ENCODE measurements around the gene ZNF774. TPM values are rescaled to one million over a fixed set of nuclear protein-coding genes. Genes with fewer than 3 reads are reported as not detected.

The ZNF774 gene
- total RNA-seq, 6 donors from 2014 or later, result 1.00 to 8.4 (median 3.4) TPM

DNA sequence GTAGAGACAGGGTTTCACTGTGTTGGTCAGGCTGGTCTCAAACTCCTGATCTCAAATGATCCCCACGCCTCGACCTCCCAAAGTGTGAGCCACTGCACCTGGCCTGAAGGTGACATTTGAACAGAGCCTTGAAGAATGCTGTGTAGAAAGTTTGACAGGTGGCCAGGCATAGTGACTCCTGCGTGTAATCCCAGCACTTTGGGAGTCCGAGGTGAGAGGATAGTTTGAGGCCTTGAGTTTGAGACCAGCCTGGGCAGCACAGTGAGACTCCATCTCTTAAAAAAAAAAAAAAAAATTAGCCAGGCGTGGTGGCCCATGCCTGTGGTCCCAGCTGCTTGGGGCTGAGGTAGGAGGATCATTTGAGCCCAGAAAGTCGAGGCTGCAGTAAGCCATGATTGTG is 37.4 kb downstream of the ZNF774 start:
- H3K4me3 ChIP-seq, result peak overlapping the region; percentile 69 to 98 (median 88)
- no peaks in the 10 kb centered on the region for H3K9me3 ChIP-seq
- H3K27me3 ChIP-seq, result no peaks in the 10 kb centered on the region
- 39 to 51% methylated on average over 6 of the region's 6 CpGs for WGBS, 2 donors
- H3K27ac ChIP-seq, result peak overlapping the region; percentile 98 to 100 (median 99)
- ATAC-seq (ENCODE audit: low FRiP score in 2 of 2) (no peak), DNase-seq (no peak)
- peaks cover 6 to 21% (median 8%) of the 10 kb centered on the region in 4 donors for H3K36me3 ChIP-seq
- peaks cover 34 to 54% (median 47%) of the 10 kb centered on the region in 4 donors for H3K4me1 ChIP-seq
- no peak for TF ChIP-seq EP300 (IDR thresholded peaks at IDR 0.05)
- no peak for TF ChIP-seq CTCF (IDR thresholded peaks at IDR 0.05)
- no peak for TF ChIP-seq POLR2A (IDR thresholded peaks at IDR 0.05)
- no peak for TF ChIP-seq POLR2AphosphoS5 (IDR thresholded peaks at IDR 0.05)

GRCh38 chr15:90393040-90393439 is 41.0 kb downstream of the ZNF774 start:
- Histone ChIP-seq H3K27ac (peak overlapping the region in 1 of 4 donors; percentile 40), H3K4me3 (no peak overlapping the region), H3K27me3 (no peaks in the 10 kb centered on the region), H3K9me3 (no peaks in the 10 kb centered on the region), H3K36me3 (peaks cover 6 to 24% (median 8%) of the 10 kb centered on the region in 4 donors), H3K4me1 (peaks cover 51 to 83% (median 72%) of the 10 kb centered on the region in 4 donors)
- ATAC-seq (ENCODE audit: low FRiP score in 2 of 2) (no peak), DNase-seq (no peak)
- 82 to 83% methylated on average over 1 of the region's 1 CpG for WGBS, 2 donors
- TF ChIP-seq CTCF (IDR thresholded peaks at IDR 0.05) (no peak), EP300 (IDR thresholded peaks at IDR 0.05) (no peak), POLR2AphosphoS5 (IDR thresholded peaks at IDR 0.05) (no peak)

- H3K4me1 ChIP-seq, result peaks cover 57 to 92% (median 77%) of the 10 kb centered on the region in 4 donors
- H3K4me3 ChIP-seq, result no peak overlapping the region
- whole genome bisulfite sequencing, 2 donors, result 93 to 100% methylated on average over 1 of the region's 1 CpG
- no peaks in the 10 kb centered on the region for H3K9me3 ChIP-seq
- DNase-seq (no peak), ATAC-seq (ENCODE audit: low FRiP score in 2 of 2) (no peak)
- H3K27me3 ChIP-seq, result no peaks in the 10 kb centered on the region
- H3K27ac ChIP-seq, result peak overlapping the region in 1 of 4 donors; percentile 40
- peaks cover 6 to 24% (median 8%) of the 10 kb centered on the region in 4 donors for H3K36me3 ChIP-seq
- no peak for TF ChIP-seq CTCF (IDR thresholded peaks at IDR 0.05)
- TF ChIP-seq POLR2A (IDR thresholded peaks at IDR 0.05), result no peak
- no peak for TF ChIP-seq EP300 (IDR thresholded peaks at IDR 0.05)
- no peak for TF ChIP-seq POLR2AphosphoS5 (IDR thresholded peaks at IDR 0.05)
Observed at GRCh38 chr15:90394074-90394473, 42.0 kb downstream of the ZNF774 start.

GRCh38 chr15:90394748-90395442 is 42.8 kb downstream of the ZNF774 start:
- Histone ChIP-seq H3K27me3 (no peaks in the 10 kb centered on the region), H3K4me3 (no peak overlapping the region), H3K4me1 (peaks cover 63 to 92% (median 79%) of the 10 kb centered on the region in 4 donors), H3K36me3 (peaks cover 6 to 24% (median 8%) of the 10 kb centered on the region in 4 donors), H3K27ac (peak overlapping the region in 1 of 4 donors; percentile 21), H3K9me3 (no peaks in the 10 kb centered on the region)
- DNase-seq (no peak), ATAC-seq (ENCODE audit: low FRiP score in 2 of 2) (no peak)
- TF ChIP-seq POLR2A (IDR thresholded peaks at IDR 0.05) (no peak), POLR2AphosphoS5 (IDR thresholded peaks at IDR 0.05) (no peak), EP300 (IDR thresholded peaks at IDR 0.05) (no peak), CTCF (IDR thresholded peaks at IDR 0.05) (no peak)
- 93 to 94% methylated on average over 12 of the region's 12 CpGs for WGBS, 2 donors
